ENCODE measurements around the gene KRTAP5-10. TPM values are rescaled to one million over a fixed set of nuclear protein-coding genes. Genes with fewer than 3 reads are reported as not detected.
"Not testable (repeated sequence)": the region's sequence is repeated elsewhere in the genome, so short reads cannot be mapped to it uniquely, and the experiment has no call there.

Gene KRTAP5-10
- total RNA-seq, 2 experiments from 2014 or later: not detected

GRCh38 chr11:71539017-71539416 is 26.3 kb upstream of the KRTAP5-10 start:
- Histone ChIP-seq H3K4me1 (ENCODE audit: insufficient read depth, low read length) (no peaks in the 10 kb centered on the region), H3K36me3 (ENCODE audit: insufficient read depth, low read length) (no peaks in the 10 kb centered on the region), H3K27ac (ENCODE audit: low read depth in 1 of 2, low read length in 2 of 2) (no peak overlapping the region), H3K9me3 (ENCODE audit: control insufficient read depth in 1 of 2, insufficient read depth in 1 of 2, low read length in 2 of 2) (peaks cover 0 to 14% of the 10 kb centered on the region in 2 experiments), H3K4me3 (ENCODE audit: low read length) (no peak overlapping the region), H3K27me3 (ENCODE audit: control insufficient read depth in 1 of 2, insufficient read depth in 2 of 2, low read length in 2 of 2) (no peaks in the 10 kb centered on the region)
- POLR2A ChIA-PET: no interaction called here
- DNase-seq (no peak), ATAC-seq (ENCODE audit: poor library complexity) (no peak)
- Mint-ChIP-seq H3K27me3 (peaks cover 5% of the 10 kb centered on the region), H3K36me3 (ENCODE audit: low read depth) (no peaks in the 10 kb centered on the region), H3K4me1 (ENCODE audit: low read depth) (no peaks in the 10 kb centered on the region), H3K9me3 (peaks cover 8% of the 10 kb centered on the region), H3K27ac (no peak overlapping the region), H3K4me3 (no peak overlapping the region)
- CTCF ChIA-PET: no interaction called here
- TF ChIP-seq CTCF (IDR thresholded peaks at IDR 0.05): no peak
- intact Hi-C loops (cut with DNase I, micrococcal nuclease): no loop called here

GRCh38 chr11:71539971-71540370 is 25.4 kb upstream of the KRTAP5-10 start:
- H3K9me3 Mint-ChIP-seq; intact Hi-C loops (cut with DNase I, micrococcal nuclease); ATAC-seq (ENCODE audit: poor library complexity); H3K27me3 Mint-ChIP-seq; H3K4me3 ChIP-seq (ENCODE audit: low read length); H3K36me3 Mint-ChIP-seq (ENCODE audit: low read depth); H3K27ac ChIP-seq (ENCODE audit: low read depth in 1 of 2, low read length in 2 of 2); H3K4me1 Mint-ChIP-seq (ENCODE audit: low read depth); H3K4me1 ChIP-seq (ENCODE audit: insufficient read depth, low read length); CTCF ChIA-PET; H3K4me3 Mint-ChIP-seq; POLR2A ChIA-PET; H3K27ac Mint-ChIP-seq; H3K36me3 ChIP-seq (ENCODE audit: insufficient read depth, low read length); H3K27me3 ChIP-seq (ENCODE audit: control insufficient read depth in 1 of 2, insufficient read depth in 2 of 2, low read length in 2 of 2); DNase-seq: not testable (repeated sequence)
- H3K9me3 ChIP-seq (ENCODE audit: control insufficient read depth in 1 of 2, insufficient read depth in 1 of 2, low read length in 2 of 2): peaks cover 0 to 14% of the 10 kb centered on the region in 2 experiments

GRCh38 chr11:71540521-71541304 is 24.6 kb upstream of the KRTAP5-10 start:
- H3K27ac ChIP-seq (ENCODE audit: low read depth in 1 of 2, low read length in 2 of 2); H3K9me3 Mint-ChIP-seq; H3K27me3 Mint-ChIP-seq; CTCF ChIA-PET; intact Hi-C loops (cut with DNase I, micrococcal nuclease); DNase-seq; POLR2A ChIA-PET; ATAC-seq (ENCODE audit: poor library complexity); H3K4me3 ChIP-seq (ENCODE audit: low read length); H3K4me3 Mint-ChIP-seq; H3K27ac Mint-ChIP-seq; H3K4me1 ChIP-seq (ENCODE audit: insufficient read depth, low read length); H3K27me3 ChIP-seq (ENCODE audit: control insufficient read depth in 1 of 2, insufficient read depth in 2 of 2, low read length in 2 of 2); H3K36me3 Mint-ChIP-seq (ENCODE audit: low read depth); H3K36me3 ChIP-seq (ENCODE audit: insufficient read depth, low read length); H3K4me1 Mint-ChIP-seq (ENCODE audit: low read depth): not testable (repeated sequence)
- peaks cover 0 to 14% of the 10 kb centered on the region in 2 experiments for H3K9me3 ChIP-seq (ENCODE audit: control insufficient read depth in 1 of 2, insufficient read depth in 1 of 2, low read length in 2 of 2)

- peaks cover 0 to 25% of the 10 kb centered on the region in 2 experiments for H3K9me3 ChIP-seq (ENCODE audit: control insufficient read depth in 1 of 2, insufficient read depth in 1 of 2, low read length in 2 of 2)
- Mint-ChIP-seq H3K27ac (no peak overlapping the region), H3K4me1 (ENCODE audit: low read depth) (no peaks in the 10 kb centered on the region), H3K4me3 (no peak overlapping the region), H3K36me3 (ENCODE audit: low read depth) (no peaks in the 10 kb centered on the region), H3K27me3 (peaks cover 19% of the 10 kb centered on the region), H3K9me3 (peaks cover 8% of the 10 kb centered on the region)
- intact Hi-C loops (cut with DNase I, micrococcal nuclease): no loop called here
- no peaks in the 10 kb centered on the region for H3K4me1 ChIP-seq (ENCODE audit: insufficient read depth, low read length)
- no peak overlapping the region for H3K27ac ChIP-seq (ENCODE audit: low read depth in 1 of 2, low read length in 2 of 2)
- no peak overlapping the region for H3K4me3 ChIP-seq (ENCODE audit: low read length)
- ATAC-seq (ENCODE audit: poor library complexity) (no peak), DNase-seq (no peak)
- POLR2A ChIA-PET: no interaction called here
- H3K36me3 ChIP-seq (ENCODE audit: insufficient read depth, low read length): no peaks in the 10 kb centered on the region
- CTCF ChIA-PET: no interaction called here
- no peak for TF ChIP-seq CTCF (IDR thresholded peaks at IDR 0.05)
- H3K27me3 ChIP-seq (ENCODE audit: control insufficient read depth in 1 of 2, insufficient read depth in 2 of 2, low read length in 2 of 2): peaks cover 0 to 1% of the 10 kb centered on the region in 2 experiments
Observed at GRCh38 chr11:71542382-71542781, 23.0 kb upstream of the KRTAP5-10 start.
